AG08395 (cell line): ENCODE results near the gene POLE.

Experiments
- DNase-seq: peaks from one replicate; pipeline ENCODE4 v3.0.0; 2012; ENCODE audit warnings: mixed read lengths, low spot score

POLE gene

GRCh38 chr12:132657004-132657727 lies 30.0 kb downstream of the POLE start:
- no peak for DNase-seq

GRCh38 chr12:132653567-132654290 lies 33.4 kb downstream of the POLE start:
- no peak for DNase-seq

- no peak for DNase-seq
Observed at GRCh38 chr12:132651444-132652100, 35.6 kb downstream of the POLE start.

GRCh38 chr12:132649226-132649945 lies 37.8 kb downstream of the POLE start:
- no peak for DNase-seq

GRCh38 chr12:132648616-132649225 lies 38.4 kb downstream of the POLE start:
- no peak for DNase-seq

GRCh38 chr12:132647858-132648257 lies 39.3 kb downstream of the POLE start:
- no peak for DNase-seq

- no peak for DNase-seq
Observed at GRCh38 chr12:132646850-132647249, 40.3 kb downstream of the POLE start.

- DNase-seq = no peak
Observed at GRCh38 chr12:132642846-132643835, 44.0 kb downstream of the POLE start.

- DNase-seq = no peak
Observed at GRCh38 chr12:132641811-132642650, 45.1 kb downstream of the POLE start.

- no peak for DNase-seq
Observed at GRCh38 chr12:132640936-132641335, 46.2 kb downstream of the POLE start.

GRCh38 chr12:132639956-132640520 lies 47.1 kb downstream of the POLE start:
- DNase-seq = no peak

- DNase-seq = peak; percentile 78
Observed at GRCh38 chr12:132638541-132639408, 48.4 kb downstream of the POLE start.

GRCh38 chr12:132637811-132638210 lies 49.3 kb downstream of the POLE start:
- no peak for DNase-seq

- no peak for DNase-seq
Observed at GRCh38 chr12:132635076-132635955, 51.8 kb downstream of the POLE start.

- DNase-seq = no peak
Observed at GRCh38 chr12:132634411-132634990, 52.6 kb downstream of the POLE start.

GRCh38 chr12:132633901-132634300 lies 53.2 kb downstream of the POLE start:
- no peak for DNase-seq

GRCh38 chr12:132633398-132633797 lies 53.7 kb downstream of the POLE start:
- DNase-seq = no peak
